CD4-positive, alpha-beta T cell treated with Interleukin-1 beta for 1 hour (primary cell): ENCODE data around the gene CNTNAP2.
"Not testable (repeated sequence)": the region's sequence is repeated elsewhere in the genome, so short reads cannot be mapped to it uniquely, and the experiment has no call there.

Experiments
- DNase-seq, 2 donors: peaks; one replicate each; pipeline ENCODE4 v3.0.0-alpha.2; 2020 to 2022

CNTNAP2 gene

DNA sequence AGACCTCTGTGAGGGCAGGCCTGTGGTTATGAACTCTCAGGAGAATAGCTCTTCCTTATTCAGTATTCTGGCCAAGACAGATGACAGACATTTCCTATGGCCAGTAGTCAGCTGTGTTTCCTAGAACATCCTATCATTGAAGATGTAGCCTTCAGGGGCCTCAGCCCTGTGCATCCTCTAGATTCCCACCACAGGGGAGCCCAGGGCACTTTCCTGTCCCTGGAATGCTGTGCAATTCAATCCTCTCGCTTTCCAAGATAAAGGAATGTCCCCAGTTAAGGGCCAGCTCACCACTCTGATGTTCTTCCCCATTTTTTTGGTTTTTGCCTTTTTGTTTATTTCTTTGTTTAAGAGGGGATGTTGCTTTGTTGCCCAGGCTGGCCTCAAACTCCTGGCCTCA is 1895.2 kb downstream of the CNTNAP2 start:
- DNase-seq = no peak

DNA sequence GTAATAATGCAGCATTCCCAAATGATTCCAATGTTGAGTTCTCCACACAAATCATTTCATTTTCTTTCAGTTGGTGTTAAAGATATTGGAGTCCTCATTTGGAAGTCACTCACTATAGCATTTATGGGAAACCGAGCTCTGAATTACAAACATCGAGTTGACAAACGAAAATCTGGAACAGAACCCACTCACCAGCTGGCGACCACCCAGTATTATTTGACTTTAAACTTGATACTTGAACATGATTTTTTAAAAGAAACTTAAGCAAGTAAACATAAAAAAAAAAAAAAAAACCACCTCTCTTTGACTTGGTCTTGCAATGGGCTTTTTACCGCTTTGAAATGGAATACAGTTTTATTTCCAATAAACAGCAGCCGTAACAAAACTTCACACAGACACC is 1897.4 kb downstream of the CNTNAP2 start:
- no peak for DNase-seq

DNA sequence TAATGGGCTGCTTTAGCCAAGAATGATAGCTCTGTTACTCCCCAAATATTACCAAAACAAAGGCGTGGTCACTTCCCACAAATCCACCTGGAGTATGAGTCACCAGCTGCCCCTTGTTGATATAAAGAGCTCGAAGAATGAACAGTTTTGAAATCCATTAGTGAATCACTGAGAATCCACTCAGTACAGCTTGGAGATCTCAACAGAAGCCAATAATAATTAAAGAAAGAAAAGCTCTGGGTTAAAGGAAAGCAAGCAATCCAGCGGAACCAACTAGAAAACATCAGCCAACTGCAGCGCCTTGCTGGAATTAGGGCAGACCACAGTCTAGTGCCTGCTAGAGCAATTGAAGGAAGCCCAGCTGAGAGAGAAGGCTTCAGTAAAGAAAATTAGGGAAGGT is 1897.9 kb downstream of the CNTNAP2 start:
- DNase-seq = no peak

DNA sequence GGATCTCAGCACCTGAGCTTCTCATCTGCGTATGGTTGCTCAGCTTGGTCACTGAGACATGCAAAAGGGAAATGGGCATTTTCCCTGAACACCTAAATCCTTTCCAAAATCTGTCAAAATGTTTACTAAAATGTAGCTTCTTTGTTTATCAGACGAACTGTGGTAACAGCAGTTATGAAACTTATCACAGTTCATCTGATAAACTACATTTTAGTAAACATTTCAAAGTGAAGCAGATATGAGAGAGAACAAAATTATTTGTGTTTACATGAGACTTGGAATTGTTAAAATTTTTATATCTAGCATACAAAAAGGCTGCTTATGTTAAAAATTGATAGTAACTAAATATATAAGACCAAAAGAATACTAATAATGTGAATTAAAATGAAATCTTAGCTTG is 1900.5 kb downstream of the CNTNAP2 start:
- no peak for DNase-seq

DNA sequence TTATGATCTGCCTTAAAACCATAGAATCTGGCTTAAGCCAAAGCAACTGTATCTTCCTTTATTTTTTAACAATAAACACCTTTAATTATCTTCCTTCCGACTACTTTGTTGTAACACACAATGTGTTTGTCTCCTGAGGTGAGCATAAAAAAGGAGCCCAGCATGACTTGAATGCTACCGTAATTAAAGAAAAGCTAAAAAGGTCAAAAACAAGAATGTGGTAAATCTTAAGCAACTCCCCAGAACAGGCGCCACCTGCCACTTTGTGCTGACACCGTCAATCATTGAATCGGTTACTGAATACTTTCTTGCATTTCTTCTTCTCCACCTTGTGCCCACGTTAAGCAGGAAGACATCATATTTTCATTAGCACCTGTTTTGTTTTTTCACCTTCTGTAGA is 1904.1 kb downstream of the CNTNAP2 start:
- no peak for DNase-seq

DNA sequence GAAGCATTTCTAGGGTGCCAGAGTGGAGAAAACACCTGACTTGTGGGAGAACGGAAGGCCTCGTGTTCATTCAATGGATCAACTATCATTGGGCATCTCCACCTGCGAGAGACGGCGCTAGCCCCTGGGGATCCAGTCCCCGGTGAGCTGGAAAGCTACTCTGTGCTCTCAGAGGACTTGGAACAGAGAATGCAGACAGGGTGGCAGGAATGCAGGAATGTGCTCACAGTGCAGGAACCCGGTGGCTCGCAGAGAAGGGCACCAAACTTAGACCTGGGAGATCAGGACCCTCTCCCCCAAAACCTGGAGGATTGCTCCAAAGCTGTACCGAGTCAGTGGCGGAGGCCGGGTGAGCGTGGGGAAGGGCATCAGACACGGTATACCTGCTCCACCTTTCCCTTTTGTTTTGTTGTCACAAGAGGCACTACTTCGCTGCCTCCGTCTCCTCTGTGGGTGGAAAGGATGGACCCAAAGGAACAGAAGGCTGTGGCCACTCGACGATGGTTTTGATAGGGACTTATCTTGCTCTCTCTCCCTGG is 1905.0 kb downstream of the CNTNAP2 start:
- no peak for DNase-seq

DNA sequence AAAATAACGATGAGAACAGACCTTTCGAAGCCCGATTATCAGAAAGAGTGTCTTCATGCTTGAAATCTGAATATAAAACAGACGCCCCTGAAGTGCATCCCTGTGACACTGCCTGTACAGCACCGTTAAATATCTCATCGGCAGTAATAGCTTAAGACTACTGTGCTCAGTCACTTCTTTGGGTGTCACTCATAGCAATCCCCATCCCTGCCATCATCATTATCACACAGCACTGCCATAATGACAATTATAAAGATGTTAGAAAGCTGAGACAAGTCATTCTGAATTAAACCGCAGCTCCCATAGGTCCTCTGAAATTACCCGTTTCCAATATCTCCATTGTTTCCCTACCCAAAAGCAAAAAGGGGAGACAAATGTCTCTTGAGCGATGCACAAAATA is 1906.2 kb downstream of the CNTNAP2 start:
- no peak for DNase-seq

DNA sequence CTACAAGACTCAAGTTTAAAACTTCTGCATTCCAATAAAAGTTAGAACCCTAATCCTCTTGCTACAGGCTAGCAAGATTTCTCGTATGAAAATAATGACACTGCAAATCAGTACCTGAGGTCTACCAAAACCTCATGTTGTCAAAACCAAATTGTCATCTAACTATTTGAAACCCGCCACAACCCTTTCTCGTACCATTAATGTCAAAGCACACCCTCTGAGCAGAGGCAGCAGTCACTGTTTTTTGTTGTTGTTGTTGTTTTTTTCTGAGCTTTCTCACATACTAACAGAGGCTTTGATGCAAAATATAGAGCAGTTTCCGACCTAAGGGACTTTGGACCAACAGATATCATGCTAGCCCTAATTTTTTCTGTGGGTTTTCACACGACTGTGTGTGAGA is 1910.1 kb downstream of the CNTNAP2 start:
- DNase-seq = no peak

DNA sequence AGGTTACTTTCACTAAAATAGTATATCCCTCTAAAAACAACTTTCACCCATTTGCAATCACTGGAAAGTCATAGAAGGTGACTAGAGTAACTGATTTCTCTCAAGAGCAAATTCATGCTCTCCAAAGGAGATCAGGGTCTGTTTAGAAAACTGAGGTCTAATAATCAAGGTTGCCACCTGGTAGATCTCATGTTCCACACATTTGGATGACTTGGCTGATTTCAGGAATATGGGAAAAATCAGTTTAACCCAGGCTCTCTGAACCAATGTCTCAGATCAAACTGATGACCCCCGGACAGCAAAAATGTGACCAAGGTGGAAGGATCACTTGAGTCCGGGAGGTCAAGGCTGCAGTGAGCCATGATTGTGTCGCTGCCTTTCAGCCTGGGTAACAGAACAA is 1911.6 kb downstream of the CNTNAP2 start:
- no peak for DNase-seq

DNA sequence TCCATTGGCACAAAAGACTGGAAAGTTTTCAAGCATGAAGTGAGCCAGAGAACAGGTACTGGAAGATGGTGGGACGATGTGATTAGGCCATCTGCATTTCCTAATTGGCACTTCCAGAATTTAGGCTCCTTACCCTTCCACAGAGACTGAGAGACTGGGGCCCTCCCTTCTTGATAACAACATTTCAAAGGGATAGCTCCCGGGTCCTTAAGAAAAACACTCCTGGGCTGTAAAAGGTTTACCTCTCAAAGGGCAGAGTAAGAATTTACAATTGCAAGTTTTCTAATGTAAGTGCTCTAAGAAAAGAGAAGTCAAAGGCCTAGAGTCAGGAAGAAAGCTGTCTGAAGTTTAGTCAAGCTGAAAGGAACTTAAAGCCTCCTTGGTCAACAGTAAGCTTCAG is 1914.4 kb downstream of the CNTNAP2 start:
- no peak for DNase-seq

DNA sequence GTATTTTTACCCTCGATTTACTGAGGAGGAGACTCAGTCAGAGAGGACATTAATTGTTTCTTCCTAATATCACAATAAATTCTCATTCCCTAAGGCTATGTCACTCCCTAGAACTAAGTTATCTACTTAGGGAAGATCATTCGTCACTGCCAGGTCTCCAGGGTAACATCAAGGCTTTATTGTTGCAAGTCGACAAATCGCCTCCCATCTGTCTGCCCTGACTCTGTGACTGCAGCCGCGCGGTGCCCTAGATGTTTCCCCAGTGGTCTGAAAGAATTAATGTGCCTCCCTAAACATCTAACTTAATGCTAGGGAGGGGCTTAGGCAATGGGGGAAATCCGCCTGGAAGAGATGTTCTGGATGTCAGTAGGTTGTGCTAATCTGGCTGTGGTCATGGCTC is 1915.2 kb downstream of the CNTNAP2 start:
- no peak for DNase-seq

DNA sequence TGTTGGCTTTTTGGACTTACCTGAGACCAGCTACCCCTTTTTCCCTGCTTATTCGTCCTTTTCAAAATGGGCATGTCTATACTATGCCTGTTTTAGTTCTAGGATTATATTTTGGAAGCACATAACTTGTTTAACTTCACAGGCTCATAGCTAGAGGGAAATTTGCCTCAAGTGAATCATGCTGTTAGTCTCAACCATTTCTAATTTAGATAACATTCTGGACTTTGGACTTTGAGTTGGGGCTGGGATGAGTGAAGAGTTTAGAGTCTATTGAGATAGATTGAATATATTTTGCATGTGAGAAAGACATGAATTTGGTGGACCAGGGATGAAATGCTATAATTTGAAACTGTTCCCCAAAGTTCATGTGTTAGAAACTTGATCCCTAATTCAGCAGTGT is 1919.3 kb downstream of the CNTNAP2 start:
- DNase-seq = no peak

DNA sequence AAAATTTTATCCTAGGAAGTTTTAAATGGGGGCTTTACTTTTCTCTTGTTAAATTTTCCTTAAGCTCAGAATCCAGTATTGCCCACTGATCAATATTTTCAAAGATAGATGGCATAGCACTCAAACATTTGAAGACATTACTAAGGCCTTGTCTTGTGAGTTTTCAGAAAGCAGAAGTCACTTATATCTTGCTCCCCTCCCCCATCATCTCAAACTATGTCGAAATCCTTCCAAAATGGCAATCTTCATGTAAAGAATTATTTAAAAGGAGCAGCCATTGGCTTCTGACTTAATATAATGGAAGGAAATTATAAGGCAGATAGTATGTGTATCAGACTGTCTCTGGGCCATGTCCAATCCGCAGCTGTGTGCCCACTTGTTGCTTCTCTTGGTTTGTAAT is 1920.4 kb downstream of the CNTNAP2 start:
- no peak for DNase-seq

DNA sequence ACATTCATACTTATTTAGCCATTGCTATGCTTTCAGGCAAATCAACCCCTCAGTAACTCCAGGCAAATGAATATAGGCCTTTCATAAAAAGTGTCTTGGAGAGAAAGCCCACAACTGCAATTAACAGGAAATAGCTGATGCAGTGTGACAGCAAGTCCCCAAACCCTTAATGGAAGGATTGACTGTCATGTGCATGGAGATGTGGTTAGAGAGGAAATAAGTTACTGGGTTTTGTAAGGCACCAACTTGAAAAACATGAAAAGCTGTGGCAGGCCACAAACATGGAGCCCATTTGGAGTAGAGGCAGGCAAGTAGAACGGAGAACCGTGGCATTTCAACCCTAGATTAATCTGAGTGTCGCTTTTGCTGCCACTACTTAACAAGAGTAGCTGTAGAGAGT is 1924.6 kb downstream of the CNTNAP2 start:
- no peak for DNase-seq

DNA sequence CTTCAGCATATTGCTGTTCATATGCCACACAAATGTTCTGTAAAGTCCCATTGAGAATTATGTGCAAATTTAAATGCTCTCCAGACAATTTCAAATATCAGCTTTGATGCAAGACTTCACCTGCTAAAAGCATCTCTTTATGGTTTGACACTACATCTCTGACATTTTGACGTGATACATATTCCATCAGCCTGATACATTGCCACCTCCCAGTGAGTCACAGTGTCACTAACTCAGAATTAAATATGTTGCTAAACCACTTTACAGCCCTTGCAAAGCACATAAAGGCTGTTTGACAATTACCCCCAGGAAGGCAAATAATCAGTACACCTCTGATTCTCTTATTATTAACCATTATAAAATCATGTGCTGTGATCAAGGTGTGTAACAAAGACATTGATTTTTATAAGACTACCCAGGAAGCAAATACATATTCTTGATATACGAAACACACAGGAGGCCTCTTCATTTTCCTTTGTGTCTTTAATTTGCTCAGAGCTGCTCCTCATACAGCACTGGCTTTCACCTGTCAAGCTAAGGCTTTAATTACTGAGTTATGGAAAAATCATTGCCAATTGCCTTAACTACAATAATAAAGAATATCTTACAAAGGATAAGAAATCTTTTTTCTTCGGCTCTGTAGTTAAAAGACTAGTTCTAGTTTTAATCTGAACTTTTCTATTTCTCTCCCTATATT is 1926.5 kb downstream of the CNTNAP2 start:
- DNase-seq = no peak

DNA sequence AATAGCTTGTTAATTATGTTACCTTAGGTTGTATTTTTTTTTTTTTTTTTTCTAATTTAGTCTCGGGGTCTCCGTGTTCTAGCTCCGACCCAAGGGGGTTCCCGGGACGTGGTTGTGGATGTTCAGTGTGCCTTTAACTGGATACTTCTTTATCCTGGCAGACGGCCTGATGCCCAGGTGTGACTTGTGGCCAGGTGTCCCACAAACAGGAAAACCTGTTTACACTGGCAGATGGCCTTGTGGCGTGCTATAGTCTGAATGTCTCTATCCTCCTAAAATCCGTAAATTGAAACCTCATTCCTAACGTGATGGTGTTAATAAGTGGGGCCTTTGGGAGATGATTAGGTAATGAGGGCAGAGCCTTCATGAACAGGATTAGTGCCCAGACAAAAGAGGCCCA is 1927.6 kb downstream of the CNTNAP2 start:
- no peak for DNase-seq

DNA sequence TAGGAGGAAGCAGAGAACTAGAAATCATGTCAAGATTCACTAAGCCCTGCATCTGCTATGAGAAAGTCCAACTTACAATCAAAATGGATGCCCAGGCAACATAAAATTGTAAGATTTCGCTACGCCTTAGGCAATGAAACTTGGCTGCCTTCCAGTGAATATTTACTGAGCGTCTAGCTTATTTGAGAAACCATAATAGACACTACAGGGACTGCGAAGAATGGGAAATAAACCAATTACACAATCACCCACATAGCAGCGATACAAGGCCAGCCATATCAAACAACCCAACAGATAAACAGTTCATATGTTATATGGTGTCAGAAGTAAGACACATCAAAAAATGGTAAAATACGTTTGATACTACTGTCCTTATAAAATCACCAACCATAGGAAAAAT is 1928.9 kb downstream of the CNTNAP2 start:
- no peak for DNase-seq

DNA sequence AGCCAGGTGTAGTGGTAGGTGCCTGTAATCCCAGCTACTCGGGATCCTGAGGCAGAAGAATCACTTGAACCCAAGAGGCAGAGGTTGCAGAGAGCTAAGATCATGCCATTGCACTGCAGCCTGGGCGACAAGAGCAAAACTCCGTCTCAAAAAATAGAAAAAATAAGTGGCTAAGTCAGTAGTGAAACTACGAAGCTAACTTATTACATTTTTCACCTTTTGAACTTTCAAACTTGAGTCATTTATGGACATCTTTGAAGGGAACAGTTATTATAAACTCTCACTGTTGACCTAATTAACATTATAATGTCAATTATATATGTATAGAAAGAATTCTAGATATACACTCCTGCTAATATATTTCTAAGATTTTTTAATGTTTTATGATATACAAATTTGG is 1932.5 kb downstream of the CNTNAP2 start:
- no peak for DNase-seq

DNA sequence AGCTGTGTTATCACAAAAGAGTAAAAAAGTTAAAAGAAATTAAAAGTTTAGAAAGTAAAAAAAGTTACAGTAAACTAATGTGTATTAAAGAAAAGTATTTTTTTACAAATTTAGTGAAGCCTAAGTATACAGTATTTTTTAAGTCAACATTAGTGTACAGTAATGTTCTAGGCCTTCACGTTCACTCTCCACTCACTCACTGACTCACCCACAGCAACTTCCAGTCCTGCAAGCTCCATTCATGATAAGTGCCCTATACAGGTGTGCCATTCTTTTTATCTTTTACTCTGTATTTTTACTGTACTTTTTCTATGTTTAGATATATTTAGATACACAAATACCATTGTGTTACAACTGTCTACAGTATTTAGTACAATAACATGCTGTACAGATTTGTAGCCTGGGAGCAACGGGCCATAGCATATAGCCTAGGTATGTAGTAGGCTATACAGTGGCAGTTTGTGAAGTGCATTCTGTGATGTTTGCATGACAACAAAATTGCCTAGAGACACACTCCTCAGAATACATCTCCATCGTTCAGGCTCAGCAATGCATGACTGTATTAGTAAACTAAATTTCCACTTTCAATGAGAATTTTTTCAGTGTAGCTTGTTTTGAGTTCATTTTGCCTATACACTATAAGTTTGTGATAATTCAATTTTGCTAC is 1934.0 kb downstream of the CNTNAP2 start:
- no peak for DNase-seq

DNA sequence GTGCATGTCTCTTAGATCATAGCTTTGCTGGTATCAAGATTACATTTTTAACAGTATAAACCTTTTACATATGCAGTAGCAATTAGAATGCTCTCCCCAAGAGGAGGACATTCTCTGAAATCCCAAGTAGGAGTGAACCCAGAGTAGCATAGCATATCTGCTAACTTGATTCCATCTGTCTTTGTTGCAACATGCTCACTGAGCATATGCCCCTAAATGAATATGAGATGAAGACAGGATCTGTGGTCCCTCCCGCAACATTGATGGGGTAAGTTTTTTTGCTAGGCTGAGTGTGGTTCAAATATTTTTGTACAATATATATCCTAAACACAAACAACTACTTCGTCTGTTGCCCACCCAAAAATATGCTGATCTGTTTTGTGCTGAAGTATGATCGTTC is 1939.8 kb downstream of the CNTNAP2 start:
- no peak for DNase-seq

DNA sequence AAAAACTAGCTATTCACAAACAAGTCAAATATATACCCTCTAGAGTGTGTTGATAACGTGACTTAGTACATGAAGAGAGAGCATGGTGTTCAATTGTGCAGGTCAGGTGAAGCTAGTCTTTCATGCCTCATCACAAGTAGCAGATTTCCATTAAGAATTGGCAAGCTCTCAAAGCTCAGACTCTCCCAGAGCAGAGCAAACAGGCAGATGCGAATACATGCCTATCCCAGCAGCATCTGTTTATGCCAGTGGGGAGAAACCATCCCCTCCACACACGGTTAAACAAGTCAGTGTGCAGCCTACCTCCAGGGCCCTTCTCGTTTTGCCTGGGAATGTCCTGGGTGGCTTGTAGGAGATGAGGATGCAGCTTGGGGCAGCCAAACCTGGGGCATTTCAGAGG is 1941.5 kb downstream of the CNTNAP2 start:
- DNase-seq = no peak

DNA sequence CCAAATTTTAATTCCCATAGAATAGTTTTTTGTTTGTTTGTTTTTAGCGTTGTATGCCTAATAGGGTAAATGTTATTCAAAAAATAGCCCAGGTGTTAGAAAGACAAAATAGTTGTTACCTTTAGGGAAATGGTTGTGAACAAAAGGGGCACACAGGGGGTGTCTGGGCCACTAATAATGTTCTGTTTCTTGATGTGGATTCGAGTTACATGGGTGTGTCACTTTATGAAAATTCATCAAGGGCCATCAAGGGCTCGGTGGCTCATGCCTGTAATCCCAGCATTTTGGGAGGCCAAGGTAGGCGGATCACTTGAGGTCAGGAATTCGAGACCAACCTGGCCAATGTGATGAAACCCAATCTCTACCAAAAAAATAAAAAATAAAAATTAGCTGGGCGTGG is 1942.2 kb downstream of the CNTNAP2 start:
- DNase-seq = no peak

DNA sequence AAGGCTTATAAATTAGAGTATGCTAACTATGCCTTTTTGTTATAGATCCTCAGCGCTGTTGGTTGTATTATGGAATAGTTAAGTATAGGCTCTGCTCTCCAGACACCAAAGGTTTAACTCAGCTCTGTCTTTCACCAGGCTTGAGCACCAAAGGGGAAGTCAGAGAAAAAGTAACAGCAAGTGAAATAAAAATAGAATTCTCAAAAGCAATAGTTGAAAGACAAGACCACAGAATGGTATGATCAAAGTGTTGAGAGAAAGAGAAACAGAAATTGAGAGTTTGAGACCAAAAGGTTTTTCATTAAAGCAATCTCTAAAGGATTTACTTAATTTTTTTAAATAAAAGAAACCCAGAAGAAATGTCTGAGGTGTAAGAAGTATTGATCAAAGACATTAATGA is 1944.1 kb downstream of the CNTNAP2 start:
- DNase-seq = no peak

DNA sequence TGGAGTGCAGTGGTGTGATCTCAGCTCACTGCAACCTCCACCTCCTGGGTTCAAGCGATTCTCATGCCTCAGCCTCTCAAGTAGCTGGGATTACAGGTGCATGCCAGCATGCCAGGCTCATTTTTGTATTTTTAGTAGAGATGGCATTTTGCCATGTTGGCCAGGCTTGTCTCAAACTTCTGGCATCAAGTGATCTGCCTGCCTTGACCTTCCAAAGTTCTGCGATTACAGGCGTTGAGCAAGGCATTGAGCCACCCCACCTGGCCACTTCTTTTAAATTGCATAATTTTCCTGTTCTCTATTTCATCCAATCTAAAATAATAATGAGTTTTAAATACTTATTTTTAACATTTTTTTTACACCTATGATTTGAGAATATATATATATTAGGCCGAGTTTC is 1961.5 kb downstream of the CNTNAP2 start:
- DNase-seq = not testable (repeated sequence)
